ENCODE results near the gene PLIN5. TPM values are rescaled to one million over a fixed set of nuclear protein-coding genes. Genes with fewer than 3 reads are reported as not detected.

The PLIN5 gene
- total RNA-seq, 1 donor from 2014 or later: 11.7 TPM

DNA sequence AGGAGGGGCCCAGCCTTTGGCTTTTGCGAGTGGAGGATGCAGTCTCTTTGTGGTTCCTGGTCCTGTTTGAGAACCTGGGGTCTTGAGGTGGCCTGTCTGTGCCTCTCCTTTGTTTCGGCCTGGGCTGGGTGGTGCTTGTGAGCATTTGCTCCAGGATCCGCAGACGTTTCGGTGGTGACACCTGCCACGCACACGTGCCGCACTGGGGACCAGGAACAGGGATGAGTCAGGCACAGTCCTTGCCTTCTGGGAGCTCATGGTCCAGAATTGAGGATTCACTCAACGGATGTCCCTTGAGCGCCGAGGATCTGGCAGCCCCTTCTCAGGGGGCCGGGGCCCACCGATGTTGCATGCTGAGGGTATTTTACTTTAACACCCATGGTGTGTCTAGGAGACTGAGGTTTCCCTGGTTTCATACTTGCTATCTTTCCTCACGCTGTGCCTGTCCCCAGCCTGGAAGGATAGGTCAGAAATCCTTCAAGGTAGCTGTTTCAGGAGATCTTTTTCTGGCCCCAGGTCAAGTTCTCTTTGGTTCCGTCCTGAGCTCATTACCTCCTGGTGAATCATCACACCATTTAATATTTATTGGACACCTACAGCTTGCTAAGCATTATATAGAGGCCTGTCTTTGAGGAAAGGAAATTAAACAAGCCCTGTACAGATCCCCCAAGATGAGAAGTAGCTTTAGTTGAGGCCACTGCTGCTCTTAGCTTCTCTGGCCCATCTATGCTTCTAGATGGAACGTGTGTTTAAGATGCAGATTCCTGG, 57.8 kb downstream of the PLIN5 start:
- DNase-seq: no peak

DNA sequence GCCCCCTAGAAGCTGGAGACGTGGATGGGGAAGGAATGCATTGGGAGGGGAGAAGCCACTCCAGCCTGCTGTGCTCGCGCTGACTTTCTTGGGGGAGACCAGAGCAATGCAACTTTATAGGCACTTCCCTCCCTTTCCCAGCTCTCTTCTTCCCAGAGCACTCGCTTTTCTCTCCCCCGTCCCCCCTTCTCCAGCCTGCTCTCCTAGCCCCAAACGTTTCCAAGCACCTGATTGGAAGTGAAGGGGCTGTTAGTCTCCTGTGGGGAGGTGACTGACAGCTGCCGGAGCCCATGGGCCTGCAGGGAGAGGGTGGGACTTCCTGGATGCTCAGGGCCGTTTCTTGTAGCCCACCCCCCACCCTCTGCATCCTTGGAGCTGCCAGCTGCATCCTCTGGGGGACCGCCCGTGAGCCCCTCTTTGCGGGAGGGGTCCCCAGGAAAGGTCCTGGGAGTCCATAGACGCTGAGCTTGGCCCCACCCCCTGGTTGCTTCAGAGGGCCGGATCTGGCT, 60.5 kb downstream of the PLIN5 start:
- peak; percentile 81 for DNase-seq

DNA sequence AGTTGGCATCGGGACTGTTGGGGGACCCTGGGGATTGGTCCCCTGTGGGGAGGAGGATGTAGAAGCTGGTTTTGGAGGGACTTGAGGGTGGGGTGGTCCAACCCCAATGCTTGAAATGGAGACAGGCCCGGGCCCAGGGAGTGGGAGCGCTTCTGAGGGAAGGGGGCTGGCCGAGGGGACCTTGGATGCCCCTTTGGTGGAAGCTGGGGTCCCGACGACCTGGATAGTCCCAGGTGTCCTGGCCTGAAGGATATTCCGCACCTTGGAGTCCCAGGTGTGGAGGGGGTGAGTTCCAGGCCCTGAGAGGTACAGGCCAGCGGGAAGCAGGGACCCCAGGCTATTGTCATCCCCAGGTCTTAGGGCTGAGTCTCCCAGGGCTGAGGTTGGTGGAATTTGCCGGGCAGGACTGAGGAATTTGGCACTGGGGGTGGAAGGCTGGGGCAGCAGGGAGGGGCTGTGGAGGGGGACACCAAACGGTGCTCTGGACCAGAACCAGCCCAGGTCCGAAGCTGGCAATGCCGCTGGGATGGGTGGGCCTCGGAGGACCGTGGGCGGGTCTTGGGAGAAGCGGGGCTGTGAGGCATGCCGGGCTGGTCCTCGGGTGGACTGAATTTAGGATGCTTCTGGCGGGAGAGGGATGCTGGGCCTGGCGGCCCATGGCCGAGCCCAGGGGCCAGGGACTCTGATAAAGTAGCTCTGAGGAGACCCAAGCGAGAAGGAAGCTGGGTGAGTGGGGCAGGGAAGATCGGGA, 61.1 kb downstream of the PLIN5 start:
- no peak for DNase-seq

DNA sequence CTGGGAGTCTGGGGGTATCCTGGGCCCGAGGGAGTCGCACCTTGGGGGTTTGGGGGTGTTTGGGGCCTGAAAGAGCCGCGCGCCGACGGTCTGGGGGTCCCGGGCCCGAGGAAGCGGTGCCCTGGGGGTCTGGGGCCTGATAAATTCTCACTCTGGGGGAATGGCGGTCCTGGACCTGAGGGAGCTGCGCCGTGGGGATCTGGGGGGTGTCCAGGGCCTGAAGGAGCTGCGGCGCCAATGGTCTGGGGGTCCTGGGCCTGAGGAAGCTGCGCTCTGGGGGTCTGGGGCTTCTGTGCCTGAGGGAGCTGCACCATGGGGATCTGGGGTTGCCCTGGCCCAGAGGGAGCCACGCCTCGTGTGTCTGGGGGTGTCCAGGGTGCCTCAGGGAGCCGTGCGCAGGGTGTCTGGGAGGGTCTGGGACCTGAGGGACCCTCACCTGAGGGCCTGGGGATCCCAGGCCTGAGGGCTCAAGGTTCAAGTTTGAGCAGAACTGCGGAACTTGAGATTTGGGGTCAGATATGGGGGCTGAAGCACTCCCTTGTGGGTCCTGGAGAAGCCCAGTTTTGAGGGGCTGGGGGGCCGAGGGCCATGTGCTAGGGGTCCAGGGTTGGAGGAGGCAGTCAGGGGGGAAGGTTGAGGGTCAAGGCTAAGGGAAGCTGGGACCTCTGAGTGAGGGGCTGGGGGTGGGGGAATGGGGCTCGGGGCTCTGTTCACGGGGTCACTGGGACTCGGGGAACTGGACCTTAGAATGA, 61.8 kb downstream of the PLIN5 start:
- DNase-seq: no peak

Other genes starting within 250 kb of the PLIN5 start
- not detected in 2 replicates for gene TMIGD2, start 232.8 kb downstream of the PLIN5 start, total RNA-seq
- 7.0 and 11.0 TPM in 2 replicates for gene FSD1, start 230.6 kb downstream of the PLIN5 start, total RNA-seq
- 28.1 and 36.6 TPM in 2 replicates for gene STAP2, start 196.4 kb downstream of the PLIN5 start, total RNA-seq
- gene MPND, start 191.7 kb downstream of the PLIN5 start, total RNA-seq: 6.5 and 7.7 TPM in 2 replicates
- 38.6 and 102 TPM in 2 replicates for gene SH3GL1, start 134.7 kb downstream of the PLIN5 start, total RNA-seq
- gene CHAF1A, start 132.6 kb downstream of the PLIN5 start, total RNA-seq: 8.7 and 19.5 TPM in 2 replicates
- gene UBXN6, start 77.4 kb downstream of the PLIN5 start, total RNA-seq: 80.7 and 96.5 TPM in 2 replicates
- 49.7 and 65.1 TPM in 2 replicates for gene HDGFL2, start 62.9 kb downstream of the PLIN5 start, total RNA-seq
- gene PLIN4, start 16.7 kb downstream of the PLIN5 start, total RNA-seq: 1.1 and 1.5 TPM in 2 replicates
- 1.2 and 1.6 TPM in 2 replicates for gene LRG1, start 4.8 kb upstream of the PLIN5 start, total RNA-seq
- 143 and 209 TPM in 2 replicates for gene SEMA6B, start 24.5 kb upstream of the PLIN5 start, total RNA-seq
- gene TNFAIP8L1, start 104.3 kb upstream of the PLIN5 start, total RNA-seq: 65.4 and 70.1 TPM in 2 replicates
- gene MYDGF, start 135.1 kb upstream of the PLIN5 start, total RNA-seq: 140 and 183 TPM in 2 replicates
- gene DPP9, start 188.6 kb upstream of the PLIN5 start, total RNA-seq: 42.9 and 64.4 TPM in 2 replicates